ENCODE results near the gene GRHL1. TPM values are rescaled to one million over a fixed set of nuclear protein-coding genes. Genes with fewer than 3 reads are reported as not detected.
"Not testable (repeated sequence)": the region's sequence is repeated elsewhere in the genome, so short reads cannot be mapped to it uniquely, and the experiment has no call there.

GRHL1 gene
- total RNA-seq, 1 donor from 2014 or later, result 3.9 TPM

- H3K4me3 ChIP-seq (ENCODE audit: low read depth, low read length), result no peak overlapping the region
- no peak for TF ChIP-seq CTCF (conservative IDR thresholded peaks at IDR 0.05; ENCODE audit: low read depth, low read length)
- no peak for DNase-seq (ENCODE audit: low read depth)
These were observed 39.0 kb upstream of the GRHL1 start for GRCh38 chr2:9912468-9912867.

- peak; percentile 21 for TF ChIP-seq CTCF (conservative IDR thresholded peaks at IDR 0.05; ENCODE audit: low read depth, low read length)
- DNase-seq (ENCODE audit: low read depth), result no peak
- H3K4me3 ChIP-seq (ENCODE audit: low read depth, low read length), result no peak overlapping the region
These were observed 37.0 kb upstream of the GRHL1 start for GRCh38 chr2:9914384-9915065.

GRCh38 chr2:9918275-9918674 is 33.2 kb upstream of the GRHL1 start:
- TF ChIP-seq CTCF (conservative IDR thresholded peaks at IDR 0.05; ENCODE audit: low read depth, low read length), result no peak
- H3K4me3 ChIP-seq (ENCODE audit: low read depth, low read length), result no peak overlapping the region
- DNase-seq (ENCODE audit: low read depth), result no peak

GRCh38 chr2:9919512-9919911 is 32.0 kb upstream of the GRHL1 start:
- no peak overlapping the region for H3K4me3 ChIP-seq (ENCODE audit: low read depth, low read length)
- no peak for TF ChIP-seq CTCF (conservative IDR thresholded peaks at IDR 0.05; ENCODE audit: low read depth, low read length)
- no peak for DNase-seq (ENCODE audit: low read depth)

- DNase-seq (ENCODE audit: low read depth); H3K4me3 ChIP-seq (ENCODE audit: low read depth, low read length): not testable (repeated sequence)
These were observed 24.5 kb upstream of the GRHL1 start for GRCh38 chr2:9927020-9927419.

- TF ChIP-seq CTCF (conservative IDR thresholded peaks at IDR 0.05; ENCODE audit: low read depth, low read length), result no peak
- DNase-seq (ENCODE audit: low read depth), result no peak
- H3K4me3 ChIP-seq (ENCODE audit: low read depth, low read length), result no peak overlapping the region
These were observed 14.2 kb upstream of the GRHL1 start for GRCh38 chr2:9937258-9937657.

GRCh38 chr2:9937968-9938367 is 13.5 kb upstream of the GRHL1 start:
- no peak overlapping the region for H3K4me3 ChIP-seq (ENCODE audit: low read depth, low read length)
- TF ChIP-seq CTCF (conservative IDR thresholded peaks at IDR 0.05; ENCODE audit: low read depth, low read length), result no peak
- no peak for DNase-seq (ENCODE audit: low read depth)

Measured in epithelial cell of proximal tubule (primary cell).